HepG2 (cell line): Measurements from ENCODE around the gene SDC1. TPM values are rescaled to one million over a fixed set of nuclear protein-coding genes. Genes with fewer than 3 reads are reported as not detected.

Source experiments
- ARNT ChIP-seq: fragments of 450-650 bp; IDR thresholded peaks from 2 replicates; pipeline ENCODE4 v1.6.1; 2017
- DBP ChIP-seq: sonication (generic); formaldehyde crosslinking; IDR thresholded peaks from 2 replicates; pipeline ENCODE4 v1.4.0; 2020; ENCODE audit warnings: missing genetic modification reagents; ENCODE audit errors: not compliant biosample characterization
- FOSL1 ChIP-seq: sonication (generic); formaldehyde crosslinking; IDR thresholded peaks from 2 replicates; pipeline ENCODE4 v1.9.0; 2021; ENCODE audit warnings: missing genetic modification reagents, borderline replicate concordance
- MYPOP ChIP-seq: sonication (generic); formaldehyde crosslinking; IDR thresholded peaks from 2 replicates; pipeline ENCODE4 v1.8.1; 2023; ENCODE audit warnings: mild to moderate bottlenecking, moderate library complexity, missing genetic modification reagents
- NFIC ChIP-seq: IDR thresholded peaks from 2 replicates; pipeline ENCODE4 v1.6.1; 2012; ENCODE audit warnings: mild to moderate bottlenecking, low read length, inconsistent platforms
- PRDM10 ChIP-seq: sonication (generic); formaldehyde crosslinking; IDR thresholded peaks from 2 replicates; pipeline ENCODE4 v1.4.0; 2020; ENCODE audit warnings: low read depth, missing genetic modification reagents
- TAF15 ChIP-seq: fragments of 200-400 bp; formaldehyde crosslinking; IDR thresholded peaks from one replicate; pipeline ENCODE4 v1.6.1; 2018; ENCODE audit warnings: mild to moderate bottlenecking, low read depth, low read length; ENCODE audit not compliant: poor library complexity, severe bottlenecking
- ZBTB40 ChIP-seq, 2 experiments: fragments of 450-650 bp in 1 of 2; sonication (generic) in 1 of 2; formaldehyde crosslinking in 1 of 2; IDR thresholded peaks; 2 replicates each; pipeline versions ENCODE4 v1.6.1 to v1.8.0; 2016 to 2022; ENCODE audit warnings: antibody characterized with exemption in 1 of 2, mild to moderate bottlenecking in 1 of 2, missing genetic modification reagents in 1 of 2
- ZNF225 ChIP-seq: sonication (generic); formaldehyde crosslinking; IDR thresholded peaks from 2 replicates; pipeline ENCODE4 v1.4.0; 2020; ENCODE audit warnings: mild to moderate bottlenecking, missing genetic modification reagents
- ZNF563 ChIP-seq: sonication (generic); formaldehyde crosslinking; IDR thresholded peaks from 2 replicates; pipeline ENCODE4 v1.8.0; 2022; ENCODE audit warnings: mild to moderate bottlenecking, moderate library complexity, missing genetic modification reagents
- ZNF629 ChIP-seq: sonication (generic); formaldehyde crosslinking; conservative IDR thresholded peaks from 2 replicates; pipeline ENCODE4 v1.5.0; 2020; ENCODE audit warnings: missing genetic modification reagents
- ZNF670 ChIP-seq: sonication (generic); formaldehyde crosslinking; IDR thresholded peaks from 2 replicates; pipeline ENCODE4 v1.8.0; 2022; ENCODE audit warnings: mild to moderate bottlenecking, missing genetic modification reagents, borderline replicate concordance
- polyA plus RNA-seq, 8 experiments: library from polyadenylated mRNA; depleted of rRNA in 3 of 8; stranded (reverse) in 7 of 8; unstranded in 1 of 8; fragments of >200 nt; fragmentation: Illumina TruSeq in 4 of 8; extraction: Trizol in 4 of 8; gene quantifications; 2 replicates each; pipeline versions ENCODE4 v1.2.1 to v1.2.3, GENCODE V29; 2011 to 2016; ENCODE audit warnings: low read depth in 4 of 8, missing spikeins in 1 of 8, mixed read lengths in 1 of 8; ENCODE audit not compliant: insufficient read depth in 1 of 8
- total RNA-seq, 5 experiments: library from RNA; depleted of rRNA; stranded (reverse); fragments of >200 nt; fragmentation: Illumina TruSeq; extraction: Trizol; gene quantifications; 2 replicates each; pipeline ENCODE4 v1.2.3, GENCODE V29; 2016; ENCODE audit warnings: low read depth in 1 of 5

Gene SDC1
- total and polyA plus RNA-seq, 2 of the 13 experiments (the other 11 are each of a cell fraction or from before 2014, with no cell fraction given), result 108 to 119 TPM

- TF ChIP-seq MYPOP (CRISPR knock-in tag) (no peak), DBP (CRISPR knock-in tag) (no peak), FOSL1 (CRISPR knock-in tag) (no peak), ARNT (no peak), ZNF670 (CRISPR knock-in tag) (peak; percentile 47; the same call in 1 of the 2 replicates), TAF15 (no peak), PRDM10 (CRISPR knock-in tag) (no peak), NFIC (no peak), ZBTB40 (IDR thresholded peaks at IDR 0.05) (no peak), ZBTB40 (CRISPR knock-in tag; IDR thresholded peaks at IDR 0.05) (peak; percentile 59; the same call in 1 of the 2 replicates), ZNF225 (0 out of 2 replicates have a peak, but pooled peaks have one; percentile 14), ZNF563 (CRISPR knock-in tag) (0 out of 2 replicates have a peak, but pooled peaks have one; percentile 53), ZNF629 (CRISPR knock-in tag) (peak; percentile 98)
Observed at GRCh38 chr2:20215183-20216040, 9.5 kb downstream of the SDC1 start (continued).
